ENCODE measurements around the gene PLXNA2. TPM values are rescaled to one million over a fixed set of nuclear protein-coding genes. Genes with fewer than 3 reads are reported as not detected.

PLXNA2 gene
- polyA plus RNA-seq, 1 of the 3 experiments (the other 2 are of a cell fraction) = 8.5 TPM

DNA sequence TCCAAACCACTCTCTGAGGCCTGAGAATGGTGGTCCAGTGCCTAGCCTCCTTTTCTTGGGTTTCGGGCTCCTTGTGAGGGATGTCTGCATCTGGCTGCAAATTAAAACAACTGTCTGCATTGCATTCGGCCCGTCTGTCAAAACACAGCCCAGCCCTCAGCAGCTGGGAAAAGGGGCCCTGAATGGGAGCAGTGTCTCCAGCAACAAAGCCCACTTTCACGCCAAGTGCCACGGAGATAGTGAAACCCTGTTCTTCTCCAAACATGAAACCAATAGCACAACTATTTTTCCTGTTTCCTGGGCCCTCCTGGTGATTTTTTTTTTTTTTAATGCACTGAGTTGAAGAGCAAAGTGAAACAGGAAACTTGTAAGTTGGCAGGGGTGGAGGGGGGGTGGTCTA, 138.4 kb downstream of the PLXNA2 start:
- Histone ChIP-seq H3K27ac (ENCODE audit: low read depth in 2 of 2, low read length in 1 of 2) (no peak overlapping the region), H3K4me1 (ENCODE audit: control insufficient read depth in 1 of 2, insufficient read depth in 2 of 2, low read depth in 1 of 2, low read length in 1 of 2) (peaks cover 15 to 44% of the 10 kb centered on the region in 2 experiments), H3K36me3 (replicated peaks in 1 of 2; ENCODE audit: control insufficient read depth in 1 of 2, insufficient read depth in 2 of 2, low read length in 1 of 2) (peaks cover 5 to 7% of the 10 kb centered on the region in 2 experiments), H3K4me2 (no peak overlapping the region), H4K20me1 (ENCODE audit: insufficient read depth) (no peaks in the 10 kb centered on the region), H3K79me2 (ENCODE audit: insufficient read depth) (peaks cover 22% of the 10 kb centered on the region; the same call in 1 of the 2 replicates), H3K27me3 (ENCODE audit: insufficient read depth) (no peaks in the 10 kb centered on the region), H3K9ac (no peak overlapping the region), H3F3A (replicated peaks; ENCODE audit: insufficient read depth) (peaks cover 13% of the 10 kb centered on the region), H3K4me3 (ENCODE audit: low read depth in 2 of 2, low read length in 1 of 2) (no peak overlapping the region), H3K9me2 (no peaks in the 10 kb centered on the region), H2AFZ (ENCODE audit: low read depth) (no peak overlapping the region), H3K9me3 (no peaks in the 10 kb centered on the region)
- CTCF ChIA-PET = interaction anchor here (1.1 to 3.1 kb wide), 2 partner anchors 10 to 139 kb away, joined by 3 to 9 read pairs; partner anchors contain the start of gene PLXNA2
- TF ChIP-seq SMC3 (IDR thresholded peaks at IDR 0.05; ENCODE audit: low read depth, low read length) = no peak
- TF ChIP-seq TCF12 (IDR thresholded peaks at IDR 0.05) = no peak
- no peak for TF ChIP-seq RAD21 (IDR thresholded peaks at IDR 0.05; ENCODE audit: low read length)
- TF ChIP-seq, protein P1, sequence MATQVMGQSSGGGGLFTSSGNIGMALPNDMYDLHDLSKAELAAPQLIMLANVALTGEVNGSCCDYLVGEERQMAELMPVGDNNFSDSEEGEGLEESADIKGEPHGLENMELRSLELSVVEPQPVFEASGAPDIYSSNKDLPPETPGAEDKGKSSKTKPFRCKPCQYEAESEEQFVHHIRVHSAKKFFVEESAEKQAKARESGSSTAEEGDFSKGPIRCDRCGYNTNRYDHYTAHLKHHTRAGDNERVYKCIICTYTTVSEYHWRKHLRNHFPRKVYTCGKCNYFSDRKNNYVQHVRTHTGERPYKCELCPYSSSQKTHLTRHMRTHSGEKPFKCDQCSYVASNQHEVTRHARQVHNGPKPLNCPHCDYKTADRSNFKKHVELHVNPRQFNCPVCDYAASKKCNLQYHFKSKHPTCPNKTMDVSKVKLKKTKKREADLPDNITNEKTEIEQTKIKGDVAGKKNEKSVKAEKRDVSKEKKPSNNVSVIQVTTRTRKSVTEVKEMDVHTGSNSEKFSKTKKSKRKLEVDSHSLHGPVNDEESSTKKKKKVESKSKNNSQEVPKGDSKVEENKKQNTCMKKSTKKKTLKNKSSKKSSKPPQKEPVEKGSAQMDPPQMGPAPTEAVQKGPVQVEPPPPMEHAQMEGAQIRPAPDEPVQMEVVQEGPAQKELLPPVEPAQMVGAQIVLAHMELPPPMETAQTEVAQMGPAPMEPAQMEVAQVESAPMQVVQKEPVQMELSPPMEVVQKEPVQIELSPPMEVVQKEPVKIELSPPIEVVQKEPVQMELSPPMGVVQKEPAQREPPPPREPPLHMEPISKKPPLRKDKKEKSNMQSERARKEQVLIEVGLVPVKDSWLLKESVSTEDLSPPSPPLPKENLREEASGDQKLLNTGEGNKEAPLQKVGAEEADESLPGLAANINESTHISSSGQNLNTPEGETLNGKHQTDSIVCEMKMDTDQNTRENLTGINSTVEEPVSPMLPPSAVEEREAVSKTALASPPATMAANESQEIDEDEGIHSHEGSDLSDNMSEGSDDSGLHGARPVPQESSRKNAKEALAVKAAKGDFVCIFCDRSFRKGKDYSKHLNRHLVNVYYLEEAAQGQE (IDR thresholded peaks at IDR 0.05; ENCODE audit: low read depth, low read length) = no peak
- TF ChIP-seq TEAD4 (IDR thresholded peaks at IDR 0.05; ENCODE audit: borderline replicate concordance, insufficient read depth) = no peak
- no peak for TF ChIP-seq GATA2 (CRISPR knock-in tag; IDR thresholded peaks at IDR 0.05)
- no peak for TF ChIP-seq GABPA (IDR thresholded peaks at IDR 0.05; ENCODE audit: low read depth)
- no peak for TF ChIP-seq USF2 (IDR thresholded peaks at IDR 0.05; ENCODE audit: borderline replicate concordance, low read depth, low read length)
- no peak for TF ChIP-seq EZH2phosphoT487 (IDR thresholded peaks at IDR 0.05; ENCODE audit: borderline replicate concordance, low read depth)
- TF ChIP-seq FOXJ3 (CRISPR knock-in tag; IDR thresholded peaks at IDR 0.05) = no peak
- TF ChIP-seq, protein P2, sequence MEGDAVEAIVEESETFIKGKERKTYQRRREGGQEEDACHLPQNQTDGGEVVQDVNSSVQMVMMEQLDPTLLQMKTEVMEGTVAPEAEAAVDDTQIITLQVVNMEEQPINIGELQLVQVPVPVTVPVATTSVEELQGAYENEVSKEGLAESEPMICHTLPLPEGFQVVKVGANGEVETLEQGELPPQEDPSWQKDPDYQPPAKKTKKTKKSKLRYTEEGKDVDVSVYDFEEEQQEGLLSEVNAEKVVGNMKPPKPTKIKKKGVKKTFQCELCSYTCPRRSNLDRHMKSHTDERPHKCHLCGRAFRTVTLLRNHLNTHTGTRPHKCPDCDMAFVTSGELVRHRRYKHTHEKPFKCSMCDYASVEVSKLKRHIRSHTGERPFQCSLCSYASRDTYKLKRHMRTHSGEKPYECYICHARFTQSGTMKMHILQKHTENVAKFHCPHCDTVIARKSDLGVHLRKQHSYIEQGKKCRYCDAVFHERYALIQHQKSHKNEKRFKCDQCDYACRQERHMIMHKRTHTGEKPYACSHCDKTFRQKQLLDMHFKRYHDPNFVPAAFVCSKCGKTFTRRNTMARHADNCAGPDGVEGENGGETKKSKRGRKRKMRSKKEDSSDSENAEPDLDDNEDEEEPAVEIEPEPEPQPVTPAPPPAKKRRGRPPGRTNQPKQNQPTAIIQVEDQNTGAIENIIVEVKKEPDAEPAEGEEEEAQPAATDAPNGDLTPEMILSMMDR (IDR thresholded peaks at IDR 0.05) = no peak
- TF ChIP-seq, protein P3, sequence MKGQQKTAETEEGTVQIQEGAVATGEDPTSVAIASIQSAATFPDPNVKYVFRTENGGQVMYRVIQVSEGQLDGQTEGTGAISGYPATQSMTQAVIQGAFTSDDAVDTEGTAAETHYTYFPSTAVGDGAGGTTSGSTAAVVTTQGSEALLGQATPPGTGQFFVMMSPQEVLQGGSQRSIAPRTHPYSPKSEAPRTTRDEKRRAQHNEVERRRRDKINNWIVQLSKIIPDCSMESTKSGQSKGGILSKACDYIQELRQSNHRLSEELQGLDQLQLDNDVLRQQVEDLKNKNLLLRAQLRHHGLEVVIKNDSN (IDR thresholded peaks at IDR 0.05; ENCODE audit: borderline replicate concordance, low read depth) = no peak
- no peak for TF ChIP-seq SIN3A (IDR thresholded peaks at IDR 0.05; ENCODE audit: borderline replicate concordance, low read depth, low read length)
- TF ChIP-seq, protein P4, sequence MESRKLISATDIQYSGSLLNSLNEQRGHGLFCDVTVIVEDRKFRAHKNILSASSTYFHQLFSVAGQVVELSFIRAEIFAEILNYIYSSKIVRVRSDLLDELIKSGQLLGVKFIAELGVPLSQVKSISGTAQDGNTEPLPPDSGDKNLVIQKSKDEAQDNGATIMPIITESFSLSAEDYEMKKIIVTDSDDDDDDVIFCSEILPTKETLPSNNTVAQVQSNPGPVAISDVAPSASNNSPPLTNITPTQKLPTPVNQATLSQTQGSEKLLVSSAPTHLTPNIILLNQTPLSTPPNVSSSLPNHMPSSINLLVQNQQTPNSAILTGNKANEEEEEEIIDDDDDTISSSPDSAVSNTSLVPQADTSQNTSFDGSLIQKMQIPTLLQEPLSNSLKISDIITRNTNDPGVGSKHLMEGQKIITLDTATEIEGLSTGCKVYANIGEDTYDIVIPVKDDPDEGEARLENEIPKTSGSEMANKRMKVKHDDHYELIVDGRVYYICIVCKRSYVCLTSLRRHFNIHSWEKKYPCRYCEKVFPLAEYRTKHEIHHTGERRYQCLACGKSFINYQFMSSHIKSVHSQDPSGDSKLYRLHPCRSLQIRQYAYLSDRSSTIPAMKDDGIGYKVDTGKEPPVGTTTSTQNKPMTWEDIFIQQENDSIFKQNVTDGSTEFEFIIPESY (IDR thresholded peaks at IDR 0.05; ENCODE audit: borderline replicate concordance, low read depth) = no peak
- TF ChIP-seq YY1 (IDR thresholded peaks at IDR 0.05; ENCODE audit: low read depth) = no peak
- no peak for TF ChIP-seq RFX5 (IDR thresholded peaks at IDR 0.05; ENCODE audit: low read length)
- TF ChIP-seq JUND (IDR thresholded peaks at IDR 0.05) = no peak
- TF ChIP-seq, protein P5, sequence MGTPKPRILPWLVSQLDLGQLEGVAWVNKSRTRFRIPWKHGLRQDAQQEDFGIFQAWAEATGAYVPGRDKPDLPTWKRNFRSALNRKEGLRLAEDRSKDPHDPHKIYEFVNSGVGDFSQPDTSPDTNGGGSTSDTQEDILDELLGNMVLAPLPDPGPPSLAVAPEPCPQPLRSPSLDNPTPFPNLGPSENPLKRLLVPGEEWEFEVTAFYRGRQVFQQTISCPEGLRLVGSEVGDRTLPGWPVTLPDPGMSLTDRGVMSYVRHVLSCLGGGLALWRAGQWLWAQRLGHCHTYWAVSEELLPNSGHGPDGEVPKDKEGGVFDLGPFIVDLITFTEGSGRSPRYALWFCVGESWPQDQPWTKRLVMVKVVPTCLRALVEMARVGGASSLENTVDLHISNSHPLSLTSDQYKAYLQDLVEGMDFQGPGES (IDR thresholded peaks at IDR 0.05; ENCODE audit: low read depth, low read length) = no peak
- TF ChIP-seq EP300 (IDR thresholded peaks at IDR 0.05; ENCODE audit: borderline replicate concordance in 1 of 2, low read depth in 1 of 2, low read length in 1 of 2) = no peak
- no peak for DNase-seq
- 79% methylated on average over 4 of the region's 5 CpGs for WGBS (ENCODE audit: low lambda C conversion rate)
- POLR2A ChIA-PET = no interaction called here

Data from SK-N-SH (cell line).